Ascending aorta (tissue), 2 donors: ENCODE results near the gene NAPB. TPM values are rescaled to one million over a fixed set of nuclear protein-coding genes. Genes with fewer than 3 reads are reported as not detected.
A peak's percentile ranks its signal among the peaks of the same experiment; 100 is the strongest.

Experiments
- DNase-seq, 2 donors: peaks; one replicate each; pipeline ENCODE4 v3.0.0-alpha.2; 2019; ENCODE audit warnings: low spot score in 2 of 2
- H3K27ac ChIP-seq, 2 donors: fragments of 200-600 bp; sonication (generic); one replicate each; pipeline ENCODE4 v1.5.1; 2016 to 2017; ENCODE audit warnings: mild to moderate bottlenecking in 1 of 2
- H3K27me3 ChIP-seq: fragments of 200-600 bp; sonication (generic); one replicate; pipeline ENCODE4 v1.5.1; 2017
- H3K36me3 ChIP-seq, 2 donors: fragments of 200-600 bp; sonication (generic); one replicate each; pipeline ENCODE4 v1.5.1; 2016
- H3K4me1 ChIP-seq, 2 donors: fragments of 200-600 bp; sonication (generic); one replicate each; pipeline ENCODE4 v1.5.1; 2016 to 2017; ENCODE audit warnings: mild to moderate bottlenecking in 1 of 2
- H3K4me3 ChIP-seq, 2 donors: fragments of 200-600 bp; sonication (generic); one replicate each; pipeline ENCODE4 v1.5.1; 2016 to 2017; ENCODE audit warnings: mild to moderate bottlenecking in 1 of 2
- H3K9me3 ChIP-seq, 2 donors: fragments of 200-600 bp; sonication (generic); one replicate each; pipeline ENCODE4 v1.5.1; 2016
- CTCF ChIP-seq, 3 experiments: fragments of 200-600 bp in 2 of 3; fragments of 450-650 bp in 1 of 3; sonication (generic) in 2 of 3; IDR thresholded peaks; one replicate each; pipeline ENCODE4 v1.5.1; 2016 to 2019; ENCODE audit warnings: antibody characterized with exemption in 3 of 3, mild to moderate bottlenecking in 1 of 3, moderate library complexity in 1 of 3
- intact Hi-C: fragments of 100-400 bp; cut with DNase I; formaldehyde crosslinking; loops from one replicate; pipeline ENCODE4 v1.15.1; 2023
- total RNA-seq: library from RNA; depleted of rRNA; stranded (reverse); fragments of >200 nt; gene quantifications from one replicate; pipeline ENCODE4 v1.1.0, GENCODE V29; 2016

NAPB gene
- total RNA-seq, 1 donor from 2014 or later: 0.75 TPM

GRCh38 chr20:23357767-23358562, 63.3 kb downstream of the NAPB start:
- peaks cover 11 to 12% of the 10 kb centered on the region in 2 donors for H3K36me3 ChIP-seq
- no peaks in the 10 kb centered on the region for H3K27me3 ChIP-seq
- intact Hi-C loops: loop anchor here (1.0 to 10.0 kb wide), 4 partner anchors 8 to 1697 kb away; partner anchors contain the start of genes ACSS1, APMAP, NXT1 and SYNDIG1
- peak overlapping the region; percentile 92 to 96 for H3K27ac ChIP-seq
- no peak for TF ChIP-seq CTCF (IDR thresholded peaks at IDR 0.05)
- peak overlapping the region; percentile 61 to 66 for H3K4me3 ChIP-seq
- peak; percentile 100 for DNase-seq
- peaks cover 3 to 13% of the 10 kb centered on the region in 2 donors for H3K4me1 ChIP-seq
- H3K9me3 ChIP-seq: no peaks in the 10 kb centered on the region

GRCh38 chr20:23356203-23356602, 65.1 kb downstream of the NAPB start:
- Histone ChIP-seq H3K27ac (peak overlapping the region; percentile 3 to 96), H3K4me3 (no peak overlapping the region), H3K36me3 (peaks cover 11 to 12% of the 10 kb centered on the region in 2 donors), H3K9me3 (no peaks in the 10 kb centered on the region), H3K4me1 (peaks cover 7 to 20% of the 10 kb centered on the region in 2 donors), H3K27me3 (no peaks in the 10 kb centered on the region)
- intact Hi-C loops: loop anchor here (10.0 kb wide), 3 partner anchors 1109 to 1699 kb away; partner anchors contain the start of genes ACSS1, APMAP and SYNDIG1
- TF ChIP-seq CTCF (IDR thresholded peaks at IDR 0.05): no peak
- no peak for DNase-seq

GRCh38 chr20:23350904-23351838, 70.1 kb downstream of the NAPB start:
- peaks cover 3 to 18% of the 10 kb centered on the region in 2 donors for H3K4me1 ChIP-seq
- intact Hi-C loops: loop anchor here (1.0 to 10.0 kb wide), 7 partner anchors 7 to 1704 kb away; partner anchors contain the start of genes ACSS1, APMAP, GZF1 and SYNDIG1
- H3K36me3 ChIP-seq: peaks cover 11 to 12% of the 10 kb centered on the region in 2 donors
- H3K4me3 ChIP-seq: peak overlapping the region; percentile 93 to 97
- peak; percentile 33 to 82 for DNase-seq
- H3K27me3 ChIP-seq: no peaks in the 10 kb centered on the region
- peak overlapping the region; percentile 99 to 100 for H3K27ac ChIP-seq
- no peaks in the 10 kb centered on the region for H3K9me3 ChIP-seq
- no peak for TF ChIP-seq CTCF (IDR thresholded peaks at IDR 0.05)

DNA sequence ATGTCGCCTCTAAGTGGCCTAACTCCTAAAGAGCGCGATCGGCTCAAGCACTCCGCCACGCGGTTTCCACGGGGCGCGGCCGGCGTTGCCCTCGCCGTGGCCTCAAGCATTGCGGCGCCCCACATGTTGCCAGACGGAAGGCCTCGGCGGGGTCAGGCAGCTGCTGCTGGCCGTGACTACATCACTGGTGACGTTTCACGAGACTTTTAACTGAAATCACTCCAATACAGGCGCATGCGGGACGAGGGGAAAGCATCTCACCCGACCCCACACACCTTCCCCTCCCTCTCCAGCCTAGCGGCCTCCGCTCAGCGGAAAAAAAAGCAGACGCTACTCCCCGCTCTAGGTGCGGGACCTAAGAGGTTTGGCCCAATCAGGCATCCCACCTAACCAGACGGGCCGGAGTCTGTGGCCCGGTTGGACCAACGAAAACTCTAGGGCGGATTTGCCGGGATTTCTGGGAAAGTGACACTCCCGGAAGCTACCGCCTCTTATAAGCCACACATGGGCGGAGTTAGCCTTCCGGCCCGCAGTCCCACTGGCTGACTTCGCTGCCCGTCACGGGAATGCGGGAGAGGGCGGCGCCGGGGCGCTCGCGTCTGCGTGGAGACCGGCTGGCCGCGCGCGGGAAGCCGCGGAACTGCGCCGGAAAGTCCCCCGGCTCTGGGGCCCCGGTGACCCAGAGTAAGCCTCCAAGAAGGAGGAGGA, 70.9 kb downstream of the NAPB start, which contains the start of gene NXT1:
Gene NXT1 (plus strand): TSS at position 596 of the 708 bp plus-strand sequence. CDS start 3,251 bp downstream, outside the sequence.
- Histone ChIP-seq H3K27me3 (no peaks in the 10 kb centered on the region), H3K9me3 (no peaks in the 10 kb centered on the region), H3K4me3 (peak within 1 kb of the TSS; percentile 93 to 97), H3K27ac (peak within 1 kb of the TSS; percentile 99 to 100), H3K4me1 (peaks cover 3 to 18% of the 10 kb centered on the region in 2 donors), H3K36me3 (peaks cover 7 to 10% of the 10 kb centered on the region in 2 donors)
- intact Hi-C loops: loop anchor here (1.0 to 10.0 kb wide), 7 partner anchors 8 to 1704 kb away; partner anchors contain the start of genes ACSS1, APMAP, GZF1 and SYNDIG1
- peak in 1 of 3 experiments; percentile 0 for TF ChIP-seq CTCF (IDR thresholded peaks at IDR 0.05)
- peak; percentile 93 to 99 for DNase-seq
